Measurements from ENCODE around the gene NCAM1. TPM values are rescaled to one million over a fixed set of nuclear protein-coding genes. Genes with fewer than 3 reads are reported as not detected.

NCAM1 gene
- total RNA-seq = 447 TPM

GRCh38 chr11:112961146-112961668 is at the start of gene NCAM1:
Gene NCAM1 (plus strand): TSS chr11:112961420.

GRCh38 chr11:113314389-113315301 is 353.4 kb downstream of the NCAM1 start, which contains the start of gene TTC12:
Gene TTC12 (plus strand): TSS chr11:113314583. CDS start chr11:113316258, 1,675 bp downstream.

